Smooth muscle cell (in vitro differentiated cells): ENCODE measurements around the gene LRMDA. TPM values are rescaled to one million over a fixed set of nuclear protein-coding genes. Genes with fewer than 3 reads are reported as not detected.
A peak's percentile ranks its signal among the peaks of the same experiment; 100 is the strongest.

Experiments used
- DNase-seq: peaks from one replicate; lab custom pipeline; 2025; ENCODE audit not compliant: unreplicated experiment; lab: John Stamatoyannopoulos, UW
- H2AFZ ChIP-seq: fragments of 200-600 bp; sonication (generic); 2 replicates; pipeline ENCODE4 v1.6.0; 2016; ENCODE audit warnings: antibody characterized with exemption, low read depth, mild to moderate bottlenecking
- H3F3A ChIP-seq: fragments of 200-600 bp; sonication (generic); 2 replicates; pipeline ENCODE4 v1.6.0; 2017; ENCODE audit warnings: antibody characterized with exemption, low read depth
- H3K27ac ChIP-seq: fragments of 200-600 bp; sonication (generic); 2 replicates; pipeline ENCODE4 v1.5.1; 2016; ENCODE audit warnings: low read depth, mild to moderate bottlenecking
- H3K27me3 ChIP-seq: fragments of 200-600 bp; sonication (generic); 2 replicates; pipeline ENCODE4 v1.6.1; 2016; ENCODE audit warnings: low read depth, mild to moderate bottlenecking
- H3K36me3 ChIP-seq: fragments of 200-600 bp; sonication (generic); 2 replicates; pipeline ENCODE4 v1.5.1; 2016; ENCODE audit warnings: low read depth
- H3K4me1 ChIP-seq: fragments of 200-600 bp; sonication (generic); 2 replicates; pipeline ENCODE4 v1.5.1; 2016; ENCODE audit warnings: low read depth
- H3K4me2 ChIP-seq: fragments of 200-600 bp; sonication (generic); 2 replicates; pipeline ENCODE4 v1.6.0; 2016; ENCODE audit warnings: mild to moderate bottlenecking
- H3K4me3 ChIP-seq: fragments of 200-600 bp; sonication (generic); 2 replicates; pipeline ENCODE4 v1.5.1; 2016; ENCODE audit warnings: mild to moderate bottlenecking
- H3K79me2 ChIP-seq: fragments of 200-600 bp; sonication (generic); 2 replicates; pipeline ENCODE4 v1.6.0; 2016; ENCODE audit warnings: low read depth, mild to moderate bottlenecking
- H3K9ac ChIP-seq: fragments of 200-600 bp; sonication (generic); 2 replicates; pipeline ENCODE4 v1.6.0; 2016; ENCODE audit warnings: low read depth
- H3K9me3 ChIP-seq: fragments of 200-600 bp; sonication (generic); replicated peaks from 2 replicates; pipeline ENCODE4 v1.5.1; 2016; ENCODE audit warnings: low read depth
- H4K20me1 ChIP-seq: fragments of 200-600 bp; sonication (generic); 2 replicates; pipeline ENCODE4 v1.6.0; 2016; ENCODE audit warnings: low read depth
- WGBS: methylation state at CpG from one replicate; pipeline ENCODE4 v1.1.7; 2016; ENCODE audit warnings: low lambda C conversion rate; 5-methylcytosine and 5-hydroxymethylcytosine counted together
- polyA plus RNA-seq: library from polyadenylated mRNA; unstranded; fragments of >200 nt; fragmentation: Nextera tagmentation; extraction: Ambion mirVana; gene quantifications from 2 replicates; pipeline ENCODE4 v1.2.1, GENCODE V29; 2016
- total RNA-seq: library from RNA; depleted of rRNA; stranded (reverse); fragments of >200 nt; gene quantifications from 2 replicates; pipeline ENCODE4 v1.2.3, GENCODE V29; 2014
- TF ChIP-seq, protein P1 (sequence below): fragments of 200-600 bp; sonication (generic); IDR thresholded peaks from 2 replicates; pipeline ENCODE4 v1.5.1; 2017; ENCODE audit warnings: borderline replicate concordance, mild to moderate bottlenecking, antibody characterized with exemption; ENCODE audit not compliant: insufficient read depth, poor library complexity, severe bottlenecking

Gene LRMDA
- total and polyA plus RNA-seq, 2 experiments from 2014 or later: 1.5 to 1.6 TPM

GRCh38 chr10:76127984-76128589 lies 696.7 kb downstream of the LRMDA start:
- H3K9me3 ChIP-seq: no peaks in the 10 kb centered on the region
- H3K79me2 ChIP-seq: no peaks in the 10 kb centered on the region
- H3K27me3 ChIP-seq: no peaks in the 10 kb centered on the region
- no peak overlapping the region for H3K4me3 ChIP-seq
- H3K36me3 ChIP-seq: no peaks in the 10 kb centered on the region
- no peak for DNase-seq
- peaks cover 15% of the 10 kb centered on the region for H3F3A ChIP-seq
- H3K9ac ChIP-seq: no peak overlapping the region
- H3K27ac ChIP-seq: no peak overlapping the region
- H4K20me1 ChIP-seq: no peaks in the 10 kb centered on the region
- WGBS: 70% methylated on average over 6 of the region's 6 CpGs
- peak overlapping the region; percentile 2 for H3K4me2 ChIP-seq
- H3K4me1 ChIP-seq: peaks cover 16% of the 10 kb centered on the region
- H2AFZ ChIP-seq: no peak overlapping the region
- TF ChIP-seq, protein P1, sequence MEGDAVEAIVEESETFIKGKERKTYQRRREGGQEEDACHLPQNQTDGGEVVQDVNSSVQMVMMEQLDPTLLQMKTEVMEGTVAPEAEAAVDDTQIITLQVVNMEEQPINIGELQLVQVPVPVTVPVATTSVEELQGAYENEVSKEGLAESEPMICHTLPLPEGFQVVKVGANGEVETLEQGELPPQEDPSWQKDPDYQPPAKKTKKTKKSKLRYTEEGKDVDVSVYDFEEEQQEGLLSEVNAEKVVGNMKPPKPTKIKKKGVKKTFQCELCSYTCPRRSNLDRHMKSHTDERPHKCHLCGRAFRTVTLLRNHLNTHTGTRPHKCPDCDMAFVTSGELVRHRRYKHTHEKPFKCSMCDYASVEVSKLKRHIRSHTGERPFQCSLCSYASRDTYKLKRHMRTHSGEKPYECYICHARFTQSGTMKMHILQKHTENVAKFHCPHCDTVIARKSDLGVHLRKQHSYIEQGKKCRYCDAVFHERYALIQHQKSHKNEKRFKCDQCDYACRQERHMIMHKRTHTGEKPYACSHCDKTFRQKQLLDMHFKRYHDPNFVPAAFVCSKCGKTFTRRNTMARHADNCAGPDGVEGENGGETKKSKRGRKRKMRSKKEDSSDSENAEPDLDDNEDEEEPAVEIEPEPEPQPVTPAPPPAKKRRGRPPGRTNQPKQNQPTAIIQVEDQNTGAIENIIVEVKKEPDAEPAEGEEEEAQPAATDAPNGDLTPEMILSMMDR: no peak

DNA sequence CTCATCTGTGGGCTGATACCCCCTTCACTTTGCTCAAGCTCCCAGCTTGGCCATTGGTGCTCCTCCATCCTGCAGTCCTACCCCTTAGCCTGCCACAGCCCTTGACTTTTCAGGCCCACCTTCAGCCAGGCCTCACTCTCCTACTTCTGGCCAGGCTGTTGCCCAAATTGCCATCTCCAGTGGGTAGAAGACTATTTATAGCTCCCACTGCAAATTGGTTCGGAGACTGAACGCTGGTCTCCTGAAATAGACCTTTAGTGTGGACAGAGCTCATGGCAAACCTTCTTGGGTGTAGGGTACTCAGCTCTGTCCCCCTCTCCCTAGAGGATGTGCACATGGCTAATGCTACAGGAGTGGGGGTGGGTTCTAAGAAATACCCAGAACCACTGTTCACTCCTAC lies 697.8 kb downstream of the LRMDA start:
- H3K4me3 ChIP-seq: no peak overlapping the region
- H3K4me1 ChIP-seq: peaks cover 25% of the 10 kb centered on the region
- 96% methylated on average over 2 of the region's 2 CpGs for WGBS
- no peaks in the 10 kb centered on the region for H4K20me1 ChIP-seq
- no peaks in the 10 kb centered on the region for H3K27me3 ChIP-seq
- TF ChIP-seq, protein P1: no peak
- no peak for DNase-seq
- H3K4me2 ChIP-seq: no peak overlapping the region
- no peak overlapping the region for H3K27ac ChIP-seq
- no peak overlapping the region for H2AFZ ChIP-seq
- H3K79me2 ChIP-seq: no peaks in the 10 kb centered on the region
- H3F3A ChIP-seq: peaks cover 15% of the 10 kb centered on the region
- no peak overlapping the region for H3K9ac ChIP-seq
- no peaks in the 10 kb centered on the region for H3K9me3 ChIP-seq
- no peaks in the 10 kb centered on the region for H3K36me3 ChIP-seq

DNA sequence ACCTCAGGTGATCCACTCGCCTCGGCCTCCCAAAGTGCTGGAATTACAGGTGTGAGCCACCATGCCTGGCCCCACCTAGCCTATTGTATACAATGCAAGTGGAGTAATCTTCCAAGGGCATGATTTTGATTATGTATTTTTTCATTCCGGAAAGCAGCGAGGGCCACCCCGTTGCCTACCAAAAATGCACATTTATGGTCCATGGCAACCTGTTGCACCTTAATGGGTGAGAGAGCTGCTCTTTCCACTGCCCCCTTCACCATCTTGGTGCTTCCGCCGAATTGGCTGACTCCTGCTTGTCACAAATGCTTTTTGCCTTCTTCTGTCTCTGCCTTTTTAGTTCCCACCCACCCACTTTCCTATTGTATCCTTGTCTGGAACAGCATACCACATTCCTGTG lies 699.5 kb downstream of the LRMDA start:
- Histone ChIP-seq H3K36me3 (no peaks in the 10 kb centered on the region), H2AFZ (no peak overlapping the region), H3K4me3 (no peak overlapping the region), H3K9me3 (no peaks in the 10 kb centered on the region), H3K27me3 (no peaks in the 10 kb centered on the region), H3K4me1 (peaks cover 26% of the 10 kb centered on the region), H4K20me1 (no peaks in the 10 kb centered on the region), H3K79me2 (no peaks in the 10 kb centered on the region), H3K9ac (no peak overlapping the region), H3F3A (peaks cover 15% of the 10 kb centered on the region), H3K27ac (no peak overlapping the region), H3K4me2 (no peak overlapping the region)
- 91% methylated on average over 7 of the region's 7 CpGs for WGBS
- DNase-seq: no peak
- TF ChIP-seq, protein P1: no peak

DNA sequence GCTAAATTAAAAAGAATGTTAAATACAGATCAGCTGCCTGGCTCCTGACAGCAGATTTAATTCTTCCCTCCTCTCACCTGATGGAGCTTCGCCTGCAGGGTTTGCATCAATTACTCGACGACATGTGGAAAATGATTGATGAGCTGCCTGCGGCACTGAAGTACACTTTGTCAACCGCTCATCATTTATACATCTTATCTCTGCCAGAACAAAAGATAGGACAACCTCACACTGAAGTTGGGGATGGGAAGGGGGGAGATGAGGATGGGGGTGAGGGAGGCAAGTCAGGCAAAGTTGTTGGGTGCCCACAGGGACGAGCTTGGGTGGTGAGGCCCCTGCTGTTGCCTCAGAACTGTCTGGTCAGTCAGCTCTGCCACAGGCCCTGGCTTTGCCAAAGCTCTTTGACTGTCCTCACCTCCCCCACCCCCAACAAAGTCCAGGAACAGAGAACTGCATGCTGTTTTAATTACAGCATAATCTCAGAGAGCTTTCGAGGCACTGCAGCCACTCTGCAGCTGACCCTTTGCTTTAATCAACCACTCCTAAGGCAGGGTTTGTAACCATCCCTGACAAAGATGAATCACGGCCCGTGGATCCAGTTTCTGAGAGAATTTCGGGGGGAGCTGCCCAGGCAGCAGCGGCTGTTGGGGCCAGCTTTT lies 702.3 kb downstream of the LRMDA start:
- WGBS: 50% methylated on average over 11 of the region's 11 CpGs
- H3K79me2 ChIP-seq: no peaks in the 10 kb centered on the region
- H3K36me3 ChIP-seq: no peaks in the 10 kb centered on the region
- no peaks in the 10 kb centered on the region for H3K27me3 ChIP-seq
- H3K4me3 ChIP-seq: no peak overlapping the region
- DNase-seq: no peak
- H3K4me1 ChIP-seq: peaks cover 17% of the 10 kb centered on the region
- H2AFZ ChIP-seq: no peak overlapping the region
- no peaks in the 10 kb centered on the region for H4K20me1 ChIP-seq
- H3K9ac ChIP-seq: no peak overlapping the region
- H3K4me2 ChIP-seq: no peak overlapping the region
- TF ChIP-seq, protein P1: no peak
- H3F3A ChIP-seq: no peaks in the 10 kb centered on the region
- H3K27ac ChIP-seq: no peak overlapping the region
- no peaks in the 10 kb centered on the region for H3K9me3 ChIP-seq
